GM19328 (cell line): ENCODE data around the gene HARS2.
"Not testable (repeated sequence)": the region's sequence is repeated elsewhere in the genome, so short reads cannot be mapped to it uniquely, and the experiment has no call there.

Experiments
- ATAC-seq: cut with Tn5 transposase; IDR thresholded peaks from one replicate; pipeline ENCODE4 v1.9.1; 2021; ENCODE audit warnings: mild to moderate bottlenecking, moderate library complexity; ENCODE audit not compliant: unreplicated experiment

Gene HARS2

DNA sequence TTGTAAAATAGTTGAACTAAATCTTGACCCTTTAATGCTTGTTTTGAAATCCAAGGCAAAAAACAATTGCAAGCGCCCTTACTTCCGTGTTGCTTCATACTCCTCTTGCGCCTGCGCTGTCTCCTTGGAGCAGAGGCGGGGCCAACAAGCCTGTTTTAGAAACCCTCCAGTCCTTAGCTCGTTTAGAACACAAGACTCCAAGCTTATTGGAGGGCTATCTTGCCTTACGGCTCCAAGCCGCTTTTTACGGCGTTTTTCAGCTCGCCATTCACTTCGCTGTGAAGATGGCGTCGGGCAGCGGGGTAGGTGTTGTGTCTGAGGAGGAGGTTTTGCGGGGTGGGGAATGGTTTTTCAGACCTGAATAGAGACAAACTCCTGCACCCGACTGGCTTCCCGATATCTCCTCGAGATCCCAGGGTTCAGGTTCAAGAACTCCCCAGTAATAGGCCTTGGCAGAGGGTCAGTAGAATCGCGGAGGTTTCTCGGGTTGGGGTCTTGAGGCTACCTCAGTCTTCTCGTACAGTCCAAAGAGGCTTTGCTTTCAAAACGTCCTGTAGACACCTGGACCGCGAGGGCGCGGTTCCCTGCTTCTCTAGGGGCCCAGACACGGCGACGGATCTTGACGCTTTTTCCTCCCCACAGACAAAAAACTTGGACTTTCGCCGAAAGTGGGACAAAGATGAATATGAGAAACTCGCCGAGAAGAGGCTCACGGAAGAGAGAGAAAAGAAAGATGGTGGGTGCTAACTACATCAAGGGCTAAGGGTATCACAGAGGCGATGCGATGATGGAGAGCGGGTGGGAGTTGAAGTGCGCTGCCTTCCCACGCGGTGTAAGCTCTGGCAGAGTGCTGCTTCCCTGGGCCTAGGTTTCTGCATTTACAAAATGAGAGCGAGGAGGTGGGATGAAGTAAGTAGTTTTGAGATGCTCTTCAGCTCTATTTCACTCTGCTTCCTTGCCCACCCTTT, 9.2 kb downstream of the HARS2 start, which contains the start of gene ZMAT2:
ZMAT2 (plus strand) TSS at position 271 of the 968 bp plus-strand sequence; CDS start at position 285, 14 bp downstream.
- ATAC-seq = peak; percentile 93

DNA sequence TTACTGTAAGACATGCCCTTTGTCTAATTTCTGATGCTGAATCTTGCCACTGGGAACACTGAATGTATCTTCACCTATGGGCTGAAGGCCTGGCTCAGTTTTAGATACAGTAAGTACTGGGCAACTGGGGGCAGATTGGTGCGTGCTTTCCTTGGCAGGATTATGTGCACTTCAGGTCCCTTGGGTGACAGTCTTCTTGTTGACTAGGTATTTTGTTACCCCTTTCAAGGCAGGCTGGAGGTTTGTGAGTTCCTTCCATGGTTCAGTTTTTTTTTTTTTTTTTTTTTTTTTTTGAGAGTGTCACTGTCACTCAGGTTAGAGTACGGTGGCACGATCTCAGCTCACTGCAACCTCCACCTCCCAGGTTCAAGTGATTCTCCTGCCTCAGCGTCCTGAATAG, 16.6 kb downstream of the HARS2 start:
- no peak for ATAC-seq

DNA sequence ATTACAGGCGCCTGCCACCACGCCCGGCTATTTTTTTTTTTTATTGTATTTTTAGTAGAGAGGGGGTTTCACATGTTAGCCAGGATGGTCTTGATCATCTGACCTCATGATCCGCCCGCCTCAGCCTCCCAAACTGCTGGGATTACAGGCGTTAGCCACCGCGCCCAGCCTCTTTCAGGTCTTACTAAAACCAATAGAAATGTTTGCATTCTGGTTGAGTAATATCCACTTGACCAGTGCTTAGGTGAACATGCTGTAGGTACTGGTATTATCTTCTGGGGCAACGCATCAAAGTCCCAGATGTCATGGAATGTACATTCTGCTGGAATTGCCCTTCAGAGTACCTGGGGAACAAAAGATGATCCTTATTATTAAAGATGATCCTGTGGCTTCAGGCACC, 17.5 kb downstream of the HARS2 start:
- ATAC-seq = not testable (repeated sequence)

DNA sequence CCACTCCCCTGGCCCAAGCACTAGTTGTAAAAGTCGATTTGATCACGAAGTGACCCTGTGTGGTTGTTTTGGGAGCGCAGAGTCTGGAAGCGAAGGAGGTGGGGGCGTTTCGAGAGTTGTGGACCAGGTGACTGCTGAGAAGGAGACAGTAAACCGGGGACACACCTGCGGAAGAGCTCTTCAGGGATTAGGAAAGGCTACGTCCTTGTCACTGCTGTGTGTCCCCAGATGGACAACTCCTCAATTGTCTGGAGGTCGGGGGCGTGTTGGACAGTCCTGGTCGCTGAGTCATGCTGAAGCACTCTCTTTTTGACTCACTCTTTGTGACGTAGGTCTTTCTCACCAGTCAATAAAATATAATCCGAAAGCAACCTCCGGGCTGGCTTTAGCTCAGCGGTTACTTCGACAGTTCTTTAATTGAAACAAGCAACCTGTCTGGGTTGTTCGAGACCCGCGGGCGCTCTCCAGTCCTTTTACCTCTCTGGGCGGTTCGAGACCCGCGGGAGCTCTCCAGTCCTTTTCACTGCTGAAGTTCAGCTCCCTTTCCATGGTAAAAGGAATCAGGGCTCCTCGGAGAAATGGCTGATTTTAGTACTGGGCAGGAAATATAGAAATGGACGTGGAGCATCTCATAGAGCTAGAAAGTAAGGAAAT, 19.8 kb downstream of the HARS2 start:
- peak; percentile 86 for ATAC-seq

DNA sequence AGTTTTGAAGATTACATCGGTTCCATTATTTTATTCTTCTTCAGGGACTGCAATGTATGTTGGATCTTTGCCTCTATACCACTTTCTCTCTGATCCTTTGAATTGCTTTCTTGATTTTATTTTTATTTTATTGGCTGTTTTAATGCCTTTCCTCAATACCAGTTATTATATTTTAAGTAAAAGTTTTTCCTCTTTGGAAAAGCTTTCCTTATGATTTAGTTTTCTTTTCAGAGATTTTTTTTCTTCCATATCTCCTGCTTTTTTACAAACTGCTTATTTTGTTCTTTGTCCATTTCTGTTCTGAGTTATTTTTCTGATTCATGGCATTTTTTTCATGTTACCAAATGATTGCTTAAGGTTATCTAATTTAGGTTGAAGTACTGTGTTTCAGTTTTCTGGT, 20.5 kb downstream of the HARS2 start:
- no peak for ATAC-seq

DNA sequence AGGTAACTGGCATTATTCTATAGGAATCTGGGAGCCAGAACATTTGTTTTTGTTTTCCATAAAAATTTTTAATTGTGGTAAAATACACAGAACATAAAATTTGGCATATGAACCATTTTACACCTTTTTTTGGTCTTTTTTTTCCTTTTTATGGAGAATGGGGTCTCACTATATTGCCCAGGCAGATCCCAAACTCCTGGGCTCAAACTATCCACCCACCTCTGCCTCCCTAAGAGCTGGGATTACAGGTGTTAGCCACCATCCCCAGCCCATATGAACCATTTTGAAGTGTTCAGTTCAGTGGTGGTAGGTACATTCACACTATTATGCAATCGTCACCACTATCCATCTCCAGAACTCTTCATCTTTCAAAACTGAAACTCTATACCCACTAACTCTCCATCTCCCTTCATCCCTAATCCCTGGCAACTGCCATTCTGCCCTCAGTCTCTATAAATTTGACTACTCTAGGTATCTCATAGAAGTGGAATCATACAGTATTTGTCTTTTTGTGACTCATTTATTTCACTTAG, 22.4 kb downstream of the HARS2 start:
- no peak for ATAC-seq

DNA sequence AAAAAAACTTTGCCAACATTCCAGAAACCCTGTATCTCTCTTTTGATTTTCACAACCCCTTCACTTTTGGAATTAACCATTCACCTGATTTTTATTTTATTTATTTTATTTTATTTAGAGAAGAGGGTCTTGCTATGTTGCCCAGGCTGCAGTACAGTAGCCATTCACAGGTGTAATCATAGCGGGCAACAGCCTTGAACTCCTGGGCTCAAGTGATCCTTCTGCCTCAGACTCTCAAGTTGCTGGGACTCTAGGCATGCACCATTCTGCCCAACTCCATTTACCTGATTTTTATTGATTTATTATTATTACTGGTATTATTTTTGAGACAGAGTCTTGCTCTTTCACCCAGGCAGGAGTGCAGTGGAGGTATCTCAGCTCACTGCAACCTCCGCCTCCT, 25.0 kb downstream of the HARS2 start:
- ATAC-seq = not testable (repeated sequence)

DNA sequence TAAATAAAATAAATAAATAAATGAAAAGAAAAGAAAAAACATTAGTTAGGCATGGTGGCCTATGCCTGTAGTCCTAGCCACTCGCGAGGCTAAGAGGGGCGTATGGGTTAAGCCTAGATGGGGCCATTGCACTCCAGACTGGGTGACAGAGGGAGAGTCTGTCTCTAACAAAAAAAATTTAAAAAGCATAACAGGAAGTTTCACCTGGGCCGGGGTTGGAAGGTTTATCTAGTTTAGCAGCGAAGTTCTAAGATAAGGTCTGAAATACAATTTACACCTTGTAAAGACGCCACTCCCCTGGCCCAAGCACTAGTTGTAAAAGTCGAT, 27.0 kb downstream of the HARS2 start:
- no peak for ATAC-seq

DNA sequence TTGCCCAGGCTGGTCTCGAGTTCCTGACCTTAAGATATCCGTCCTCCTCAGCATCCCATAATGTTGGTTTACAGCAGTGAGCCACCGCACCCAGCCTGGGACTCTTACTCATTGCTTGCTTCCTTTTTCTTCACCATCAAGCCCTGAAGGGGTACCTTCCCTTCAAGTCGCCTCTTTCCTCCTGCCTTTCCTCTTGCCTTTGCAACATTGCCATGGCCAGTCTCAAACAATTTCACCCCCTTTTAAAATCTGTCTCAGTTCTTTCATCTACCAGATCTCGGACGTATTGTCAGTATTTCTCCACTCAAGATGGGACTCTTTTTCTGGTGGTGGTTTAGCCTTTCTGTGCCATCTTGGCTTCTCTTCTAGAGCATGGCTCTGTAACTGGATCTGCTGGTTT, 29.5 kb downstream of the HARS2 start:
- not testable (repeated sequence) for ATAC-seq

DNA sequence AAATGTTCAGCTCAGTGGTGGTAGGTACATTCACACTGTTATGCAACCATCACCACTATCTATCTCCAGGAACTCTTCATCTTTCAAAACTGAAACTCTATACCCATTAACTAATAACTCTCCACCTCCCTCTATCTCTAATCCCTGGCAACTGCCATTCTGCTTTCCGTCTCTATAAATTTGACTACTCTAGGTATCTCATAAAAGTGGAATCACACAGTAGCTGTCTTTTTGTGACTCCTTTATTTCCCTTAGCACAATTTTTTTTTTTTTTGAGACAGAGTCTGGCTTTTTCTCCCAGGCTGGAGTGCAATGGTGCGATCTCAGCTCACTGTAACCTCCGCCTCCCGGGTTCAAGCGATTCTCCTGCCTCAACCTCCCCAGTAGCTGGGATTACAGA, 30.1 kb downstream of the HARS2 start:
- not testable (repeated sequence) for ATAC-seq

DNA sequence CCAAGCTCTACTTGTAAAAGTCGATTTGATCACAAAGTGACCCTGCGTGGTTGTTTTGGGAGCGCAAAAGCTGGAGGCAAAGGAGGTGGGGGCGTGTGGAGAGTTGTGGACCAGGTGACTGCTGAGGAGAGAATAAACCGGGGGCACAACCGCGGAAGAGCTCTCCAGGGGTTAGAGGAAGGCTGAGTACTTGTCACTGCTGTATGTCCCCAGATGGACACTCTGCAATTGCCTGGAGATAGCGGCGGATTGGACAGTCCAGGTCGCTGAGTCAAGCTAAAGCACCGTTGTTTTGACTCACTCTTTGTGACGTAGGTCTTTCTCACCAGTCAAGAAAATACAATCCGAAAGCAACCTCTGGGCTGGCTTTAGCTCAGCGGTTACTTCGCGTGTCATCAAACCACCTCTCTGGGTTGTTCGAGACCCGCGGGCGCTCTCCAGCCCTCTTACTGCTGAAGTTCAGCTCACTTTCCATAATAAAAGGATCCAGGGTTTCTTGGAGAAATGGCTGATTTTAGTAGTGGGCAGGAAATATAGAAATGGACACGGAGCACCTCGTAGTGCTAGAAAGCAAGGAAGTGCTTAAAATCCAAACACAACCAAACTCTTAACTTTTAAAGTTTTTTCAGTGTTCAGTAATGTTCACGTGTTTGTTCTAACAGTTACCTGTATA, 34.7 kb downstream of the HARS2 start:
- peak; percentile 60 for ATAC-seq

DNA sequence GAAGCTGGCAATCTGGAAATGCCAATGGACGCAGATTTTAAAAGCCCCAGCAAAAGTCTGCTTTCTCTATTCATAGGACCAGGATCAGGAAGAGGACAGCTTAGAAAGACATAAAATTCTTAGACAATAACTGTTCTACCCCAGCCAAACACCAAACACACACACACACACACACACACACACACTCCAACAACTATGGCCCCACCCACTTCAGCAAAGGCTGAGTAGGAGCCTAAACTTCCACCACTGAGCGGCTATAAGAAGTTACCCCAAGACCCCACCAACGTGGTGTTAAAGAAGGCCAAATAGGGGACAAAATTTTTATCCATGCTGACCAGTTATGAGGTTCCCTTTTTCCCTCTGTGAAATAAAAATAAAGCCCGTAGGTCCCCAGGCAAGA, 41.8 kb downstream of the HARS2 start:
- ATAC-seq = no peak

DNA sequence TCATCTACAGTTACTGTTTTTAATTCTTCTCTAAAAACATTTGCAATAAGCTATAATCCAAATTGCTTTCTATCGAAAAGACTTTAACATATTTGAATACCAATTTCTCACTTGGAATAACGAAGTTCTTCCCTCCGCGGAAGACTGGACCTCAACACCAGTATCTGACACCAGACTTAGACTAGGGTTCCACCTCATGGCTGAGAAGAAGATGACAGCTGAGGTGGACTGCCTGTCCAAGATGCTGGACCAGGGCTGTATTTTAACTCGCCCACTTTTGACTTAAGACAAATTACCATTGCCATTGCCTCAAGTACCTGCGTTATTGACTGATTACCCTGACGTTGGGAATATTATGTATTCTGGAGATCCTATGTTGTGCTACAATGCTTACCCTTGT, 43.1 kb downstream of the HARS2 start:
- ATAC-seq = no peak

DNA sequence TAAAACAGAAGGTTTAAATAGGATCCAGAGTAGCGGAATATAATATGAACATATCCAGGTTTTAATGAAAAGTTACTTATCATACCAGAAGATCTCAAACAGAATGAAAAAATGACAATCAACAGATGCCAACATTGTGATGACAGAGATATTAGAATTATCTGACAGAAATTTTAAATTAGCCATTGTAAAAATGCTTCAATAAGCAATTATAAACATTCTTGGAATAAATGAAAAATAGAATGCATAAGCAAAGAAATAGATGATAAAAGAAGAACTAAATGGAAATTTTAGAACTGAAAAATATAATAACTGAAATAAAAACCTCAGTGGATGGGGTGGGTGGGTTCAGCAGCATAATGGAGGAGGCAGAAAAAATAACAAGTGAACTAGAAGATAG, 46.2 kb downstream of the HARS2 start:
- ATAC-seq = no peak

DNA sequence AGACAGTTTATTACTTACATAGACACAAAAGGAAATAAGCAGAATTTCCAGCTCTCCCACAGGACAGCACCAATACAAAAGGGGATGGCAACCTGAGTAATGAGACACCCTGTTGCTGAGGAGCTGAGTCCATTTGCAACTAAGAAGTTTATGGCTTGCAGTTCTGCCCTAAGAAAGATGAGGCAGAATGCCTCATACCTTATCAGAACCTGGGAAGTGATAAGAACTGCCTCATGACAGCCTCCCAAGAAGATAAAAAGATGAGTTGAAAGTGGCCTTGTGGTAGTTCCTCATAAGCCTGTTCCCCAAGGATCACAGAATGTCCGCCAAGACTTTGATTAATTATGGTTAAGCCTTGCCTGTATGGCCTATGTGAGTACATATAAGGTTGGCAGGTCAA, 50.7 kb downstream of the HARS2 start:
- ATAC-seq = no peak
